ENCODE measurements around the gene PPP1R9A. TPM values are rescaled to one million over a fixed set of nuclear protein-coding genes. Genes with fewer than 3 reads are reported as not detected.

Gene PPP1R9A
- polyA plus RNA-seq, 1 donor (not counting 4 experiments of a cell fraction or from before 2014, with no cell fraction given): 0.01 TPM

GRCh38 chr7:94913391-94913790 is 6.0 kb downstream of the PPP1R9A start:
- FAIRE-seq (no peak), DNase-seq (ENCODE audit: low read depth, low spot score) (no peak)
- Histone ChIP-seq H2AFZ (ENCODE audit: control insufficient read depth, low read length) (no peak overlapping the region), H3K36me3 (ENCODE audit: control insufficient read depth in 2 of 2, extremely low read depth in 1 of 2, insufficient read depth in 2 of 2, low read length in 2 of 2) (no peaks in the 10 kb centered on the region), H3K9ac (ENCODE audit: control insufficient read depth, extremely low read depth, insufficient read depth, low read length) (no peak overlapping the region), H4K20me1 (ENCODE audit: control insufficient read depth, extremely low read depth, insufficient read depth, low read length) (no peaks in the 10 kb centered on the region), H3K4me2 (ENCODE audit: control insufficient read depth, extremely low read depth, insufficient read depth, low read depth, low read length) (no peak overlapping the region), H3K4me1 (ENCODE audit: control insufficient read depth, extremely low read depth, insufficient read depth, low read length) (no peaks in the 10 kb centered on the region), H3K4me3 (ENCODE audit: control insufficient read depth in 2 of 3, extremely low read depth in 1 of 3, insufficient read depth in 2 of 3, low read depth in 1 of 3, low read length in 3 of 3) (no peak overlapping the region), H3K9me3 (ENCODE audit: control insufficient read depth, low read depth, low read length) (no peaks in the 10 kb centered on the region), H3K27me3 (ENCODE audit: control insufficient read depth, extremely low read depth, insufficient read depth, low read length) (peaks cover 15% of the 10 kb centered on the region), H3K27ac (ENCODE audit: control insufficient read depth, insufficient read depth, low read length) (no peak overlapping the region), H3K9me1 (ENCODE audit: control insufficient read depth, extremely low read depth, insufficient read depth, low read length) (no peaks in the 10 kb centered on the region), H3K79me2 (ENCODE audit: control insufficient read depth, insufficient read depth, low read length) (no peaks in the 10 kb centered on the region)
- TF ChIP-seq EZH2 (IDR thresholded peaks at IDR 0.05; ENCODE audit: low read length): no peak
- no peak for TF ChIP-seq CTCF (optimal IDR thresholded peaks at IDR 0.05 in 1 of 3, IDR thresholded peaks at IDR 0.05 in 1 of 3, conservative IDR thresholded peaks at IDR 0.05 in 1 of 3; ENCODE audit: extremely low read depth in 1 of 3, insufficient read depth in 2 of 3, low read length in 3 of 3)
- dilution Hi-C loops (cut with MboI; ENCODE audit: extremely low pct_ligation_motif_present, low sequenced_read_pairs): no loop called here

- Histone ChIP-seq H2AFZ (ENCODE audit: control insufficient read depth, low read length) (no peak overlapping the region), H3K9ac (ENCODE audit: control insufficient read depth, extremely low read depth, insufficient read depth, low read length) (no peak overlapping the region), H3K4me2 (ENCODE audit: control insufficient read depth, extremely low read depth, insufficient read depth, low read depth, low read length) (no peak overlapping the region), H3K27ac (ENCODE audit: control insufficient read depth, insufficient read depth, low read length) (no peak overlapping the region), H3K4me1 (ENCODE audit: control insufficient read depth, extremely low read depth, insufficient read depth, low read length) (no peaks in the 10 kb centered on the region), H3K4me3 (ENCODE audit: control insufficient read depth in 2 of 3, extremely low read depth in 1 of 3, insufficient read depth in 2 of 3, low read depth in 1 of 3, low read length in 3 of 3) (no peak overlapping the region), H3K36me3 (ENCODE audit: control insufficient read depth in 2 of 2, extremely low read depth in 1 of 2, insufficient read depth in 2 of 2, low read length in 2 of 2) (no peaks in the 10 kb centered on the region), H3K27me3 (ENCODE audit: control insufficient read depth, extremely low read depth, insufficient read depth, low read length) (no peaks in the 10 kb centered on the region), H3K79me2 (ENCODE audit: control insufficient read depth, insufficient read depth, low read length) (no peaks in the 10 kb centered on the region), H3K9me3 (ENCODE audit: control insufficient read depth, low read depth, low read length) (no peaks in the 10 kb centered on the region), H4K20me1 (ENCODE audit: control insufficient read depth, extremely low read depth, insufficient read depth, low read length) (no peaks in the 10 kb centered on the region), H3K9me1 (ENCODE audit: control insufficient read depth, extremely low read depth, insufficient read depth, low read length) (no peaks in the 10 kb centered on the region)
- FAIRE-seq (no peak), DNase-seq (ENCODE audit: low read depth, low spot score) (no peak)
- TF ChIP-seq CTCF (optimal IDR thresholded peaks at IDR 0.05 in 1 of 3, IDR thresholded peaks at IDR 0.05 in 1 of 3, conservative IDR thresholded peaks at IDR 0.05 in 1 of 3; ENCODE audit: extremely low read depth in 1 of 3, insufficient read depth in 2 of 3, low read length in 3 of 3): no peak
- TF ChIP-seq EZH2 (IDR thresholded peaks at IDR 0.05; ENCODE audit: low read length): no peak
- dilution Hi-C loops (cut with MboI; ENCODE audit: extremely low pct_ligation_motif_present, low sequenced_read_pairs): no loop called here
These were observed 14.5 kb downstream of the PPP1R9A start for GRCh38 chr7:94921911-94922310.

Data from keratinocyte (primary cell).